Esophagus squamous epithelium (tissue), 5 donors: ENCODE measurements around the gene KCNH1. TPM values are rescaled to one million over a fixed set of nuclear protein-coding genes. Genes with fewer than 3 reads are reported as not detected.

Experiments used
- DNase-seq: peaks from one replicate; lab custom pipeline; 2025; lab: John Stamatoyannopoulos, UW
- H3K27ac ChIP-seq, 4 donors: fragments of 200-600 bp; sonication (generic); one replicate each; pipeline ENCODE4 v1.5.1; 2016 to 2019; ENCODE audit warnings: mild to moderate bottlenecking in 1 of 4
- H3K27me3 ChIP-seq, 4 donors: fragments of 200-600 bp; sonication (generic); 1 replicate in 3 of 4; 2 replicates in 1 of 4; pipeline versions ENCODE4 v1.5.1 to v1.6.0; 2017 to 2021; ENCODE audit warnings: antibody characterized with exemption in 1 of 4
- H3K36me3 ChIP-seq, 3 donors: fragments of 200-600 bp; sonication (generic); one replicate each; pipeline ENCODE4 v1.5.1; 2016 to 2019
- H3K4me1 ChIP-seq, 3 donors: fragments of 200-600 bp; sonication (generic); one replicate each; pipeline ENCODE4 v1.5.1; 2017 to 2019
- H3K4me3 ChIP-seq, 4 donors: fragments of 200-600 bp; sonication (generic); 1 replicate in 3 of 4; 2 replicates in 1 of 4; pipeline ENCODE4 v1.5.1; 2016 to 2019; ENCODE audit warnings: mild to moderate bottlenecking in 2 of 4, moderate library complexity in 1 of 4
- H3K9me3 ChIP-seq, 3 donors: fragments of 200-600 bp; sonication (generic); one replicate each; pipeline ENCODE4 v1.5.1; 2016 to 2019
- POLR2A ChIP-seq, 4 donors: fragments of 450-650 bp; IDR thresholded peaks; one replicate each; pipeline ENCODE4 v1.6.1; 2017; ENCODE audit warnings: antibody characterized with exemption in 4 of 4, mild to moderate bottlenecking in 4 of 4, moderate library complexity in 3 of 4
- WGBS, 2 donors: methylation state at CpG; one replicate each; pipeline ENCODE4 v1.1.5; 2018; 5-methylcytosine and 5-hydroxymethylcytosine counted together
- intact Hi-C: fragments of 100-400 bp; cut with DNase I; formaldehyde crosslinking; loops from one replicate; pipeline ENCODE4 v1.15.0; 2022
- total RNA-seq, 4 donors: library from RNA; depleted of rRNA; stranded (reverse); fragments of >200 nt; gene quantifications; one replicate each; pipeline ENCODE4 v1.1.0, GENCODE V29; 2016
- TF ChIP-seq, protein P1 (sequence below), 6 experiments: fragments of 450-650 bp in 4 of 6; fragments of 200-600 bp in 2 of 6; sonication (generic) in 2 of 6; IDR thresholded peaks; one replicate each; pipeline ENCODE4 v1.5.1; 2016 to 2019; ENCODE audit warnings: antibody characterized with exemption in 6 of 6, mild to moderate bottlenecking in 4 of 6, moderate library complexity in 4 of 6
- donor health status: DM: yes; HTN: yes; CAD: no.

KCNH1 gene
- total RNA-seq, 4 donors from 2014 or later, result 0.57 to 1.0 (median 0.83) TPM; not detected in 1

DNA sequence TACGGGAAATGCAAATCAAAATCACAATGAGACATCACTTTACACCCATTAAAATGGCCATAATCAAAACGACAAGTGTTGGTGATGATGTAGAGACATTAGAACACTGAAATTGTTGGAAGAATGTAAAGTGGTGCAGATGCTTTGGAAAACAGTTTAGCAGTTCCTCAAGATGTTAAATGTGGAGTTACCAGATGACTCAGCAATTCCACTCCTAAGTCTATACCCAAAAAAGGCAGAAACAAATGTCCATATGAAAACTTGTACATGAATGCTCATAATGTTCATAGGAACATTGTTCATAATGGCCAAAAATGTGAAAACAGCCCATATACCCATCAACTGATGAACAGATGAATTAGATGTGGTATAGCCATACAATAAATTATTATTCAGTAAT lies 267.4 kb downstream of the KCNH1 start:
- Histone ChIP-seq H3K27ac (no peak overlapping the region), H3K4me3 (no peak overlapping the region), H3K9me3 (no peaks in the 10 kb centered on the region), H3K27me3 (no peaks in the 10 kb centered on the region), H3K4me1 (no peaks in the 10 kb centered on the region), H3K36me3 (no peaks in the 10 kb centered on the region)
- DNase-seq, result no peak
- intact Hi-C loops, result no loop called here
- WGBS, 2 donors, result 72 to 81% methylated on average over 2 of the region's 2 CpGs
- TF ChIP-seq POLR2A (IDR thresholded peaks at IDR 0.05), result no peak
- TF ChIP-seq, protein P1, sequence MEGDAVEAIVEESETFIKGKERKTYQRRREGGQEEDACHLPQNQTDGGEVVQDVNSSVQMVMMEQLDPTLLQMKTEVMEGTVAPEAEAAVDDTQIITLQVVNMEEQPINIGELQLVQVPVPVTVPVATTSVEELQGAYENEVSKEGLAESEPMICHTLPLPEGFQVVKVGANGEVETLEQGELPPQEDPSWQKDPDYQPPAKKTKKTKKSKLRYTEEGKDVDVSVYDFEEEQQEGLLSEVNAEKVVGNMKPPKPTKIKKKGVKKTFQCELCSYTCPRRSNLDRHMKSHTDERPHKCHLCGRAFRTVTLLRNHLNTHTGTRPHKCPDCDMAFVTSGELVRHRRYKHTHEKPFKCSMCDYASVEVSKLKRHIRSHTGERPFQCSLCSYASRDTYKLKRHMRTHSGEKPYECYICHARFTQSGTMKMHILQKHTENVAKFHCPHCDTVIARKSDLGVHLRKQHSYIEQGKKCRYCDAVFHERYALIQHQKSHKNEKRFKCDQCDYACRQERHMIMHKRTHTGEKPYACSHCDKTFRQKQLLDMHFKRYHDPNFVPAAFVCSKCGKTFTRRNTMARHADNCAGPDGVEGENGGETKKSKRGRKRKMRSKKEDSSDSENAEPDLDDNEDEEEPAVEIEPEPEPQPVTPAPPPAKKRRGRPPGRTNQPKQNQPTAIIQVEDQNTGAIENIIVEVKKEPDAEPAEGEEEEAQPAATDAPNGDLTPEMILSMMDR (IDR thresholded peaks at IDR 0.05), result no peak

DNA sequence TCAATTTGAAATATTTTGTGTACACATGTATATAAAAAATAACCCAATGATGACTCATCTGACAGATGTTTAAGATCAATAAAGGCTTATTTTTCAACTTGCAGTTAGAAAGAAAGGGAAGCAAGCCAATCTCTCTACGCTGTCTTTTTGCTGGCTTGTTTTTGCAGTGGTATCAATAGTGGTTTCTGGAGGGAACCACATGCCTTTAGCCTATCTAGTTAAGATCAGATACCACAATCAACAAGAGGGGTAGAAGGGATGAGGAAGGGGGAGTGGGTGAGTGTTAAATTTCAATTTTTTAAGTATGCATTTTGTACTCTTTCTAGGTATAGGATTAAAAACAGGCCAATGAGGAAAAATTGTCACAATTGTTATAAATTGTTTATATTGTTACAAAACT lies 276.2 kb downstream of the KCNH1 start:
- intact Hi-C loops, result no loop called here
- Histone ChIP-seq H3K36me3 (no peaks in the 10 kb centered on the region), H3K27me3 (no peaks in the 10 kb centered on the region), H3K4me1 (no peaks in the 10 kb centered on the region), H3K4me3 (no peak overlapping the region), H3K27ac (no peak overlapping the region), H3K9me3 (no peaks in the 10 kb centered on the region)
- 16 to 31% methylated on average over 1 of the region's 1 CpG for WGBS, 2 donors
- DNase-seq, result no peak
- no peak for TF ChIP-seq POLR2A (IDR thresholded peaks at IDR 0.05)
- TF ChIP-seq, protein P1 (IDR thresholded peaks at IDR 0.05), result no peak

DNA sequence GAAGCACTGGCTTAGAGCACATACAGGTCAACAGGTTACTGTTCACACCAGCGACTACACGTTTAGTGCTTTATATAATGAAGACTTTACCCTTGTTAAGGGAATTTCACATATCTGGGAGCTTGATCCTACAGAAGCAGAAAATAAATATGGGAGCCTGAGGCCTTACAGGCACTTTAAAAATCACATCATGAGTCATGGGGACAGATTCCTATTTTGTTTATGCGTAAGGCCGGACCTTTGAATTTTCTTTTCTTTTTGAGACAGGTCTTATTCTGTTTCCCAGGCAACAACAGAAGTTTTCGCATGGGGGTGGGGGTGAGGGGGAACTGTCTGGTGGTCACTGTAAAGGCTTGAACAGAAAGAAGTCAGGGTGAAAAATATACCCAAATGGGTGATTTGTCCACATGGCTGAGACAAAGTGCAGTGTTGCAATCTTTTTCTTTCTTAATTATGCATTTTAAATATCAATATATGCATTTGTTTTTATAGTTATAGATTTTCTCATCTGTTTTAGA lies 276.7 kb downstream of the KCNH1 start:
- Histone ChIP-seq H3K4me3 (no peak overlapping the region), H3K27ac (no peak overlapping the region), H3K36me3 (no peaks in the 10 kb centered on the region), H3K4me1 (no peaks in the 10 kb centered on the region), H3K27me3 (no peaks in the 10 kb centered on the region), H3K9me3 (no peaks in the 10 kb centered on the region)
- DNase-seq, result no peak
- TF ChIP-seq, protein P1 (IDR thresholded peaks at IDR 0.05), result no peak
- no peak for TF ChIP-seq POLR2A (IDR thresholded peaks at IDR 0.05)
- intact Hi-C loops, result no loop called here
- 79 to 80% methylated on average over 5 of the region's 5 CpGs for WGBS, 2 donors

DNA sequence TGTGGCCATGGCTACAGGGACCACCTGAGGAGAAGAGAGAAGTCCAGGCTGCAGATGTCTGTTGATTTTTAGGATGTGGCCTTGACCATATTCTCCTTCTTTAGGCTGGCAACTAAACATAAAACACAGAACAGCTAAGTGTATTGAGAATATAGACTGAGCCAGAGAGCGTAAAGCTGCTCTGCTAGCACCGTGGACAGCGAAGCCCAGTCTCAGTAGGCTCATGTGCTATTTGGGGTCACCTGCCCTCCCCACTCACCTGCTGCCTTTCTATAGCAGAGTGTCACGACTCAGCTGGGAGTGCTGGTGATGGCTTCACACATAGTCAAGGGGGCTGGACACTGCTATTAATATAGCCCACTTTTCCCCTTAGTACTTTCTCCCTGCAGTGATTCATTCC lies 278.5 kb downstream of the KCNH1 start:
- 45 to 61% methylated on average over 4 of the region's 4 CpGs for WGBS, 2 donors
- intact Hi-C loops, result no loop called here
- no peak overlapping the region for H3K4me3 ChIP-seq
- H3K9me3 ChIP-seq, result no peaks in the 10 kb centered on the region
- no peak for DNase-seq
- TF ChIP-seq, protein P1 (IDR thresholded peaks at IDR 0.05), result no peak
- TF ChIP-seq POLR2A (IDR thresholded peaks at IDR 0.05), result no peak
- H3K4me1 ChIP-seq, result no peaks in the 10 kb centered on the region
- no peaks in the 10 kb centered on the region for H3K27me3 ChIP-seq
- H3K36me3 ChIP-seq, result no peaks in the 10 kb centered on the region
- H3K27ac ChIP-seq, result no peak overlapping the region

DNA sequence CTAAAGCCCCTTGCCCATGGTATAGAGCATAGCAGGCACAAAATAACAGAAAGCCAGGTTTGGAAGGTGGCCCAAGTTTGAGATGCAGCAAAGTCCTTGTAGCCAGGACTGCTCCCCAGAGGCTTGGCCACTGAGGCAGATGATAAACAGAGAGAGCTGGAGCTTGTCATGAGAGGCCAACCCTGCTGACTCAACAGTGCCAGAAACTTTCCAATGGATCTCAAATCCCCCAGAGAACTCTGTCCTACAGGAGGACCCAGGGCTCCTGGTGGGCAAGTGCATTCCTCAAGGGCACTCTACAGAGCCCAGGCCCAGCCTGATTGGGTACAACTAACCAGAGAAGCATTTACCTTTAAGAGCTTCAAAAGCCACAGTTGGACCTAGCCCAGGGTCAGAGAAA lies 280.7 kb downstream of the KCNH1 start:
- no peak for TF ChIP-seq POLR2A (IDR thresholded peaks at IDR 0.05)
- TF ChIP-seq, protein P1 (IDR thresholded peaks at IDR 0.05), result no peak
- H3K27ac ChIP-seq, result no peak overlapping the region
- H3K27me3 ChIP-seq, result no peaks in the 10 kb centered on the region
- no peaks in the 10 kb centered on the region for H3K36me3 ChIP-seq
- H3K4me3 ChIP-seq, result no peak overlapping the region
- DNase-seq, result no peak
- H3K9me3 ChIP-seq, result no peaks in the 10 kb centered on the region
- intact Hi-C loops, result no loop called here
- no peaks in the 10 kb centered on the region for H3K4me1 ChIP-seq
